ENCODE results near the gene MAPK12. TPM values are rescaled to one million over a fixed set of nuclear protein-coding genes. Genes with fewer than 3 reads are reported as not detected.

Gene MAPK12
- total and polyA plus RNA-seq, 2 of the 8 experiments (the other 6 are each of a cell fraction or from before 2014, with no cell fraction given) = 17.3 to 20.3 TPM

DNA sequence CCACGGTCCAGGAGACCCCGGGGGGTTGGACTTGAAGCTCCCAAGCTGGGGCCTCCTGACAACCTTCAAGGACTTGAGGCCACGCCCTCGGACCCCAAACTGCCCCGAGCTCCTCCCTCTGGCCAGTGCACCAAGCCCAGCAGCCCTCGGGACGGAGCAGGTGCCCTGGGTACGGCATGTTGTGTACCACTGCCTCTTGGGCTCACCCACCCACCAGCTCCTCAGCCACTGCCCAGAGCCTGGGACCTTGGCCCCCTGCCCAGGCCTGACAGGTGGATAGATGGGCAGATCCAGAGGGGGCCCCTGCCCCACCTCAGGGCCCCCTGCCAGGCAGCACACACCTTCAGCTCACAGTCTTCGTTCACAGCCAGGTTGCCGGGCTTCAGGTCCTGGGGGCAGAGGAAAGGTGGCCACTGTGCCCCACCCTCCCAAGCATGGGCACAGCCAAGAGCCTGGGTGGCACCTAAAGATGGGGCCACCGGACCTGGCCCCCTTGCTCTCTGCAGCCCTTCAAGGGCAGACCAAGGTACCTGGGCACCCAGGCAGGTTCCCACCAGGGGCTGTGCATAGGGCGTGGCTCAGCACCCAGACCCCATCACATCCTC, 5.1 kb downstream of the MAPK12 start:
- H2BK15ac ChIP-seq (ENCODE audit: low read length) = no peak overlapping the region
- no peak overlapping the region for H3K56ac ChIP-seq (replicated peaks; ENCODE audit: insufficient read length, low read depth, low read length)
- no peak overlapping the region for H3K4me2 ChIP-seq (ENCODE audit: insufficient read depth in 1 of 2, low read depth in 2 of 2, low read length in 2 of 2)
- POLR2A ChIA-PET (ENCODE audit: partially characterized antibody) = interaction anchor here (1.1 kb wide), 1 partner anchor 63 kb away, joined by 3 read pairs; no protein-coding TSS in a partner anchor
- H2BK12ac ChIP-seq (ENCODE audit: low read depth, low read length) = no peak overlapping the region
- H3K14ac ChIP-seq (ENCODE audit: insufficient read length) = no peak overlapping the region
- H3K4ac ChIP-seq (replicated peaks; ENCODE audit: insufficient read length, low read depth, low read length) = no peak overlapping the region
- no peak overlapping the region for H2BK5ac ChIP-seq (ENCODE audit: low read depth, low read length)
- H2AK5ac ChIP-seq (ENCODE audit: low read depth, low read length) = no peak overlapping the region
- 92% methylated on average over 11 of the region's 12 CpGs; no CpG with 5 or more reads in 1 of the 2 experiments for WGBS, 2 experiments (ENCODE audit: extremely low coverage in 1 of 2, insufficient coverage in 1 of 2, insufficient read length in 1 of 2, insufficient replicate concordance in 2 of 2, low coverage in 1 of 2, low lambda C conversion rate in 2 of 2, missing lambda C conversion rate in 1 of 2)
- peaks cover 1 to 11% (median 11%) of the 10 kb centered on the region in 4 experiments; a peak in 6 of 7 replicates for H3K27me3 ChIP-seq (replicated peaks in 1 of 4; ENCODE audit: control insufficient read depth in 3 of 4, extremely low read depth in 1 of 4, insufficient read depth in 3 of 4, low read length in 3 of 4)
- H3K18ac ChIP-seq (ENCODE audit: extremely low read depth, low read length) = no peak overlapping the region
- no peak overlapping the region for H2BK120ac ChIP-seq (replicated peaks; ENCODE audit: low read depth, low read length)
- H3K36me3 ChIP-seq (ENCODE audit: control insufficient read depth in 2 of 4, insufficient read depth in 4 of 4, low read length in 3 of 4) = no peaks in the 10 kb centered on the region
- FAIRE-seq = no peak
- no peaks in the 10 kb centered on the region for H3K79me1 ChIP-seq (ENCODE audit: low read depth, low read length)
- no peak overlapping the region for H3K4me3 ChIP-seq (ENCODE audit: extremely low read depth in 1 of 4, insufficient read depth in 2 of 4, low read depth in 3 of 4, low read length in 4 of 4)
- no peak overlapping the region for H3K9ac ChIP-seq (replicated peaks in 1 of 4; ENCODE audit: extremely low read depth in 1 of 4, low read depth in 3 of 4, low read length in 3 of 4)
- no peak for DNase-seq (ENCODE audit: low read depth in 1 of 2, low spot score in 2 of 2)
- CTCF ChIA-PET (ENCODE audit: partially characterized antibody) = interaction anchor here (1.3 kb wide), 1 partner anchor 86 kb away, joined by 7 read pairs; no protein-coding TSS in a partner anchor
- H3K27ac ChIP-seq (ENCODE audit: low read depth, low read length) = no peak overlapping the region
- no peak overlapping the region for H4K91ac ChIP-seq (replicated peaks; ENCODE audit: insufficient read length, low read length)
- peaks cover 0 to 8% (median 5%) of the 10 kb centered on the region in 4 experiments; a peak in 5 of 7 replicates for H3K4me1 ChIP-seq (replicated peaks in 1 of 4; ENCODE audit: control insufficient read depth in 3 of 4, insufficient read depth in 4 of 4, low read length in 3 of 4)
- H3K23me2 ChIP-seq (ENCODE audit: low read depth, low read length) = peaks cover 10% of the 10 kb centered on the region; the same call in 1 of the 2 replicates
- H3K23ac ChIP-seq (ENCODE audit: insufficient read length) = no peak overlapping the region
- no peak overlapping the region for H2AFZ ChIP-seq (ENCODE audit: low read length)
- H4K5ac ChIP-seq (ENCODE audit: insufficient read length, low read depth, low read length) = no peak overlapping the region
- H4K8ac ChIP-seq (ENCODE audit: extremely low read depth, insufficient read depth, low read length) = no peak overlapping the region
- peaks cover 5 to 12% of the 10 kb centered on the region in 2 experiments for H4K20me1 ChIP-seq (replicated peaks in 1 of 2; ENCODE audit: control insufficient read depth in 1 of 2, insufficient read depth in 2 of 2, low read length in 2 of 2)
- no peaks in the 10 kb centered on the region for H3K9me3 ChIP-seq (ENCODE audit: insufficient read depth in 2 of 2, low read depth in 1 of 2, low read length in 1 of 2)
- no peaks in the 10 kb centered on the region for H3K79me2 ChIP-seq (ENCODE audit: control insufficient read depth in 1 of 2, insufficient read depth in 2 of 2, low read length in 2 of 2)
- H2BK20ac ChIP-seq (ENCODE audit: low read length) = no peak overlapping the region
- no peak for TF ChIP-seq YY1 (IDR thresholded peaks at IDR 0.05; ENCODE audit: low read depth, low read length)
- TF ChIP-seq TEAD4 (IDR thresholded peaks at IDR 0.05; ENCODE audit: low read depth, low read length) = no peak
- TF ChIP-seq SIN3A (conservative IDR thresholded peaks at IDR 0.05 in 1 of 2, IDR thresholded peaks at IDR 0.05 in 1 of 2; ENCODE audit: low read depth in 1 of 2, low read length in 2 of 2) = no peak
- TF ChIP-seq SP4 (IDR thresholded peaks at IDR 0.05; ENCODE audit: low read length) = no peak
- no peak for TF ChIP-seq BACH1 (IDR thresholded peaks at IDR 0.05; ENCODE audit: low read length)
- TF ChIP-seq PHF8 (conservative IDR thresholded peaks at IDR 0.05; ENCODE audit: low read depth, low read length) = no peak
- no peak for TF ChIP-seq CEBPB (IDR thresholded peaks at IDR 0.05; ENCODE audit: low read depth, low read length)
- TF ChIP-seq SP2 (IDR thresholded peaks at IDR 0.05; ENCODE audit: low read length) = no peak
- no peak for TF ChIP-seq ASH2L (IDR thresholded peaks at IDR 0.05; ENCODE audit: low read length)
- TF ChIP-seq, protein P1, sequence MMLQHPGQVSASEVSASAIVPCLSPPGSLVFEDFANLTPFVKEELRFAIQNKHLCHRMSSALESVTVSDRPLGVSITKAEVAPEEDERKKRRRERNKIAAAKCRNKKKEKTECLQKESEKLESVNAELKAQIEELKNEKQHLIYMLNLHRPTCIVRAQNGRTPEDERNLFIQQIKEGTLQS (IDR thresholded peaks at IDR 0.05; ENCODE audit: insufficient read depth, low read depth, low read length) = no peak
- no peak for TF ChIP-seq KDM1A (IDR thresholded peaks at IDR 0.05; ENCODE audit: borderline replicate concordance, low read length)
- TF ChIP-seq SIRT6 (IDR thresholded peaks at IDR 0.05; ENCODE audit: low read length) = no peak
- TF ChIP-seq, protein P2, sequence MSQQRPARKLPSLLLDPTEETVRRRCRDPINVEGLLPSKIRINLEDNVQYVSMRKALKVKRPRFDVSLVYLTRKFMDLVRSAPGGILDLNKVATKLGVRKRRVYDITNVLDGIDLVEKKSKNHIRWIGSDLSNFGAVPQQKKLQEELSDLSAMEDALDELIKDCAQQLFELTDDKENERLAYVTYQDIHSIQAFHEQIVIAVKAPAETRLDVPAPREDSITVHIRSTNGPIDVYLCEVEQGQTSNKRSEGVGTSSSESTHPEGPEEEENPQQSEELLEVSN (IDR thresholded peaks at IDR 0.05) = no peak

Measured in H1 (cell line).